ENCODE results near the gene RPL38.

GRCh38 chr17:74245871-74246270 lies 42.4 kb downstream of the RPL38 start:
- no peak for TF ChIP-seq CTCF (IDR thresholded peaks at IDR 0.05)
- no peak for TF ChIP-seq POLR2A (IDR thresholded peaks at IDR 0.05)
- TF ChIP-seq POLR2AphosphoS5 (IDR thresholded peaks at IDR 0.05): no peak

Data from suprapubic skin (tissue), 4 donors.